Endodermal cell (in vitro differentiated cells): ENCODE results near the gene PLA2G4F. TPM values are rescaled to one million over a fixed set of nuclear protein-coding genes. Genes with fewer than 3 reads are reported as not detected.
A peak's percentile ranks its signal among the peaks of the same experiment; 100 is the strongest.

Source experiments
- DNase-seq: peaks from one replicate; pipeline ENCODE4 v3.0.0-alpha.2; 2017
- H3K27ac ChIP-seq: 2 replicates; pipeline ENCODE4 v1.5.1; 2013; ENCODE audit warnings: mild to moderate bottlenecking, low read depth, low read length, moderate library complexity
- H3K27me3 ChIP-seq: 2 replicates; pipeline ENCODE4 v1.6.1; 2013; ENCODE audit warnings: mild to moderate bottlenecking, low read length, moderate library complexity; ENCODE audit not compliant: insufficient read depth, control insufficient read depth, poor library complexity, severe bottlenecking
- H3K36me3 ChIP-seq: 2 replicates; pipeline ENCODE4 v1.7.0; 2013; ENCODE audit warnings: mild to moderate bottlenecking, low read length, moderate library complexity; ENCODE audit not compliant: control insufficient read depth, insufficient read depth
- H3K4me1 ChIP-seq: one replicate; pipeline ENCODE4 v1.7.0; 2013; ENCODE audit warnings: low read length; ENCODE audit not compliant: control insufficient read depth, insufficient read depth
- H3K4me3 ChIP-seq: 2 replicates; pipeline ENCODE4 v1.5.1; 2013; ENCODE audit warnings: mild to moderate bottlenecking, low read length, moderate library complexity
- H3K9ac ChIP-seq: 2 replicates; pipeline ENCODE4 v1.6.1; 2013; ENCODE audit warnings: mild to moderate bottlenecking, low read length, moderate library complexity; ENCODE audit not compliant: poor library complexity, severe bottlenecking; ENCODE audit errors: extremely low read depth
- H3K9me3 ChIP-seq: 2 replicates; pipeline ENCODE4 v1.6.1; 2013; ENCODE audit warnings: mild to moderate bottlenecking, low read length, moderate library complexity; ENCODE audit not compliant: control insufficient read depth
- H3K27ac Mint-ChIP-seq: 2 replicates; pipeline ENCODE4 v1.8.0; 2020; ENCODE audit warnings: mixed read lengths
- H3K27me3 Mint-ChIP-seq: 2 replicates; pipeline ENCODE4 v1.8.0; 2021; ENCODE audit warnings: mild to moderate bottlenecking, mixed read lengths; ENCODE audit not compliant: insufficient read depth
- H3K36me3 Mint-ChIP-seq: 2 replicates; pipeline ENCODE4 v1.8.0; 2020; ENCODE audit warnings: low read depth, mixed read lengths
- H3K4me1 Mint-ChIP-seq: 2 replicates; pipeline ENCODE4 v1.8.0; 2020; ENCODE audit warnings: mixed read lengths
- H3K4me3 Mint-ChIP-seq: 2 replicates; pipeline ENCODE4 v1.8.0; 2020; ENCODE audit warnings: mild to moderate bottlenecking, moderate library complexity, mixed read lengths
- H3K9me3 Mint-ChIP-seq: 2 replicates; pipeline ENCODE4 v1.8.0; 2020; ENCODE audit warnings: mild to moderate bottlenecking, mixed read lengths
- WGBS, 2 experiments: methylation state at CpG; one replicate each; pipeline versions ENCODE4 v1.1.5 to v1.1.7; 2013; ENCODE audit warnings: missing lambda C conversion rate in 2 of 2, mixed read lengths in 1 of 2; ENCODE audit not compliant: insufficient coverage in 1 of 2, insufficient read length in 1 of 2; 5-methylcytosine and 5-hydroxymethylcytosine counted together
- total RNA-seq, 2 donors: library from RNA; stranded (reverse); fragmentation: NEBNext Ultra II Directional in 1 of 2; extraction: Animal tissue kit (Norgen Biotek cat#: 25700) in 1 of 2; gene quantifications; 2 replicates in 1 of 2; 3 replicates in 1 of 2; pipeline ENCODE4 v1.2.1, GENCODE V29; 2021
- TF ChIP-seq, protein P1 (sequence below): fragments of 200-600 bp; sonication (generic); conservative IDR thresholded peaks from 2 replicates; pipeline ENCODE4 v1.5.0; 2021; ENCODE audit warnings: antibody characterized with exemption, mild to moderate bottlenecking

PLA2G4F gene
- total RNA-seq, 2 donors from 2014 or later: 0.22 TPM; not detected in 1

DNA sequence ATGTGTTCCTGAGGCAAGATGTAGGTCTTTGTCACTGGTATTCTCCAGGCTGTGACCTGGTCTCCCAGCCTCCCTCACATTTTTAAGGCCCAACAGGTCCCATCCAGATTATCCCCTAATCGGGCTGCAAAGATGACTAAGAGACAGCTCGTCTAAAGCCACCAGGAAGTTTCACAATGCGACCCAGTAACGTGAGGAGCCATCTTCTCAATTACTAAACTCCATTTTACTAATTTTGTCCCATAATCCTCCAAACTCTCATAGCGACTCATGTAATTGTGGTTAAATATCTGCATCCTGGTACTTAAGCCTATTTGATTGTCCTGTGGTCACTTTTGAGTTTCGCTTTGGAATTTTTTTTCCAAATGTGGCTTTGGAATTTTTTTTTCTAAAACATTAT, 8.7 kb upstream of the PLA2G4F start:
- Histone ChIP-seq H3K4me3 (no peak overlapping the region), H3K27me3 (no peaks in the 10 kb centered on the region), H3K9me3 (no peaks in the 10 kb centered on the region), H3K36me3 (peaks cover 94% of the 10 kb centered on the region), H3K9ac (no peak overlapping the region), H3K27ac (no peak overlapping the region), H3K4me1 (no peaks in the 10 kb centered on the region)
- no peaks in the 10 kb centered on the region for H3K9me3 Mint-ChIP-seq
- no peaks in the 10 kb centered on the region for H3K4me1 Mint-ChIP-seq
- no peak overlapping the region for H3K4me3 Mint-ChIP-seq
- WGBS, 2 experiments: 92 to 97% methylated on average over 5 to 6 of the region's 6 CpGs
- peaks cover 73% of the 10 kb centered on the region for H3K36me3 Mint-ChIP-seq
- TF ChIP-seq, protein P1, sequence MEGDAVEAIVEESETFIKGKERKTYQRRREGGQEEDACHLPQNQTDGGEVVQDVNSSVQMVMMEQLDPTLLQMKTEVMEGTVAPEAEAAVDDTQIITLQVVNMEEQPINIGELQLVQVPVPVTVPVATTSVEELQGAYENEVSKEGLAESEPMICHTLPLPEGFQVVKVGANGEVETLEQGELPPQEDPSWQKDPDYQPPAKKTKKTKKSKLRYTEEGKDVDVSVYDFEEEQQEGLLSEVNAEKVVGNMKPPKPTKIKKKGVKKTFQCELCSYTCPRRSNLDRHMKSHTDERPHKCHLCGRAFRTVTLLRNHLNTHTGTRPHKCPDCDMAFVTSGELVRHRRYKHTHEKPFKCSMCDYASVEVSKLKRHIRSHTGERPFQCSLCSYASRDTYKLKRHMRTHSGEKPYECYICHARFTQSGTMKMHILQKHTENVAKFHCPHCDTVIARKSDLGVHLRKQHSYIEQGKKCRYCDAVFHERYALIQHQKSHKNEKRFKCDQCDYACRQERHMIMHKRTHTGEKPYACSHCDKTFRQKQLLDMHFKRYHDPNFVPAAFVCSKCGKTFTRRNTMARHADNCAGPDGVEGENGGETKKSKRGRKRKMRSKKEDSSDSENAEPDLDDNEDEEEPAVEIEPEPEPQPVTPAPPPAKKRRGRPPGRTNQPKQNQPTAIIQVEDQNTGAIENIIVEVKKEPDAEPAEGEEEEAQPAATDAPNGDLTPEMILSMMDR: no peak
- H3K27ac Mint-ChIP-seq: no peak overlapping the region
- no peak for DNase-seq
- no peaks in the 10 kb centered on the region for H3K27me3 Mint-ChIP-seq

DNA sequence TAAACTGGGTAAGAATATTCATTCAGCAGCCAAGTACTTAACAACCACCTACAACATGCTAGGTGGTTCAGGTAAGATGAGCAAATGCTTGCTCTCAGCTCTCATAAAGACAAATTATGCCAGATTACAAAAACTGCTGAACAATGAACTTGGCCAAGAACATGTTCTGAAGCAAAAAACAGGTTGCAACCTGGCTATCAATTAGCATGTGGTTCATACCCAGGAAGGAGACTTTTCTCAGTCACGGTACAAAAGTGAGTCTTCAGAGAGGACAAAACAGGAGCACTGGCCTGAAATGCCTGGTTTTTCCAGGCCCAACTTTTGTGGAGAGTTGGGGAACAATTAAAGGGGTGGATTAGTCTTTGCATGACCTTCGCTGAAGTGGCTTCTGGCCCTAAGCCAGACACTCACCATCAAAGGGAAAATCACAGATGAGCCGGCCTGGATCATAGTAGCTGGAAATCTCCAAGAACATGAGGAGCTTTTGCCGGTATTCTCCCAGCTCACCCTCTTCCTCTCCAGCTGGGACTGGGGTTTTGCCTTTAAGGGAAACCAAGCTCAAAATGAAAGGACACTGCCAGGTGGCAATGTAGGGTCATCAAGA, 7.6 kb upstream of the PLA2G4F start:
- WGBS, 2 experiments: 94 to 95% methylated on average over 3 to 4 of the region's 4 CpGs
- TF ChIP-seq, protein P1: no peak
- no peak overlapping the region for H3K4me3 Mint-ChIP-seq
- H3K36me3 ChIP-seq: peaks cover 95% of the 10 kb centered on the region
- no peaks in the 10 kb centered on the region for H3K4me1 Mint-ChIP-seq
- no peak overlapping the region for H3K27ac ChIP-seq
- H3K9me3 ChIP-seq: no peaks in the 10 kb centered on the region
- peak overlapping the region; percentile 61 for H3K27ac Mint-ChIP-seq
- DNase-seq: no peak
- H3K9me3 Mint-ChIP-seq: no peaks in the 10 kb centered on the region
- no peaks in the 10 kb centered on the region for H3K27me3 ChIP-seq
- no peaks in the 10 kb centered on the region for H3K27me3 Mint-ChIP-seq
- no peak overlapping the region for H3K4me3 ChIP-seq
- H3K4me1 ChIP-seq: no peaks in the 10 kb centered on the region
- peaks cover 74% of the 10 kb centered on the region for H3K36me3 Mint-ChIP-seq
- H3K9ac ChIP-seq: no peak overlapping the region

DNA sequence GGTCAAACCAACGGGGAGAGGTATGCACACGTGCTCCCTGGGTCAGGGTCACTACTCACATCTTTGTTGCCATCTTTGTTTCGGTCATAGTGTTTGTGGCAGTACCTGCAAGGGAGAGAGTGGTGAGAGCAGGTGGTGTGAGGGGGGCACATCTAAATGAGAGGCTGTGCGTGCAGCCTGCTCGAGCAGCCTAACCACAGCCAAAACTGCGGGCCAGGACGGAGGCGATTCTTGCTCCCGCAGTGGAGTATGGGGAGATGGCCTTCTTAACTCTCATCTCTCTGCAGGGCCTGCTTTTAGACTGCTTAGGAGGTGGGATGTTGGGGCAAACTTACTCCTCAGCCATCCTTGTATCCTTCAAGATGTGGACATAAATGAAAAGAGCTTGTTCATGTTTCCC, 6.9 kb upstream of the PLA2G4F start:
- H3K9ac ChIP-seq: no peak overlapping the region
- no peak overlapping the region for H3K4me3 ChIP-seq
- H3K27me3 ChIP-seq: no peaks in the 10 kb centered on the region
- no peaks in the 10 kb centered on the region for H3K9me3 ChIP-seq
- no peak for DNase-seq
- H3K27ac Mint-ChIP-seq: no peak overlapping the region
- no peaks in the 10 kb centered on the region for H3K9me3 Mint-ChIP-seq
- H3K27me3 Mint-ChIP-seq: no peaks in the 10 kb centered on the region
- WGBS, 2 experiments: 90 to 95% methylated on average over 2 to 9 of the region's 9 CpGs
- H3K4me3 Mint-ChIP-seq: no peak overlapping the region
- H3K36me3 ChIP-seq: peaks cover 95% of the 10 kb centered on the region
- no peaks in the 10 kb centered on the region for H3K4me1 Mint-ChIP-seq
- TF ChIP-seq, protein P1: no peak
- H3K36me3 Mint-ChIP-seq: peaks cover 75% of the 10 kb centered on the region
- H3K4me1 ChIP-seq: no peaks in the 10 kb centered on the region
- no peak overlapping the region for H3K27ac ChIP-seq
